ENCODE results near the gene CCSER1.

Gene CCSER1

GRCh38 chr4:90540536-90540935, 413.3 kb downstream of the CCSER1 start:
- FAIRE-seq (no peak), DNase-seq (ENCODE audit: insufficient read length) (no peak)
- TF ChIP-seq POLR2A (IDR thresholded peaks at IDR 0.05; ENCODE audit: low read depth, low read length), result no peak
- no peak for TF ChIP-seq TAF1 (IDR thresholded peaks at IDR 0.05; ENCODE audit: borderline replicate concordance, low read depth, low read length)
- TF ChIP-seq POLR2AphosphoS5 (IDR thresholded peaks at IDR 0.05; ENCODE audit: low read depth, low read length), result no peak

- DNase-seq (ENCODE audit: insufficient read length) (no peak), FAIRE-seq (peak; percentile 66)
- no peak for TF ChIP-seq POLR2AphosphoS5 (IDR thresholded peaks at IDR 0.05; ENCODE audit: low read depth, low read length)
- no peak for TF ChIP-seq TAF1 (IDR thresholded peaks at IDR 0.05; ENCODE audit: borderline replicate concordance, low read depth, low read length)
- no peak for TF ChIP-seq POLR2A (IDR thresholded peaks at IDR 0.05; ENCODE audit: low read depth, low read length)
These were observed 415.0 kb downstream of the CCSER1 start for GRCh38 chr4:90542216-90542615.

- DNase-seq (ENCODE audit: insufficient read length), result no peak
- TF ChIP-seq TAF1 (IDR thresholded peaks at IDR 0.05; ENCODE audit: borderline replicate concordance, low read depth, low read length), result no peak
- no peak for TF ChIP-seq POLR2A (IDR thresholded peaks at IDR 0.05; ENCODE audit: low read depth, low read length)
- no peak for TF ChIP-seq POLR2AphosphoS5 (IDR thresholded peaks at IDR 0.05; ENCODE audit: low read depth, low read length)
- no peak for FAIRE-seq
These were observed 416.4 kb downstream of the CCSER1 start for GRCh38 chr4:90543419-90544170.

- DNase-seq (ENCODE audit: insufficient read length) (no peak), FAIRE-seq (no peak)
- no peak for TF ChIP-seq TAF1 (IDR thresholded peaks at IDR 0.05; ENCODE audit: borderline replicate concordance, low read depth, low read length)
- TF ChIP-seq POLR2A (IDR thresholded peaks at IDR 0.05; ENCODE audit: low read depth, low read length), result no peak
- no peak for TF ChIP-seq POLR2AphosphoS5 (IDR thresholded peaks at IDR 0.05; ENCODE audit: low read depth, low read length)
These were observed 417.4 kb downstream of the CCSER1 start for GRCh38 chr4:90544532-90545045.

GRCh38 chr4:90545380-90545779, 418.2 kb downstream of the CCSER1 start:
- DNase-seq (ENCODE audit: insufficient read length) (no peak), FAIRE-seq (no peak)
- no peak for TF ChIP-seq POLR2AphosphoS5 (IDR thresholded peaks at IDR 0.05; ENCODE audit: low read depth, low read length)
- TF ChIP-seq POLR2A (IDR thresholded peaks at IDR 0.05; ENCODE audit: low read depth, low read length), result no peak
- TF ChIP-seq TAF1 (IDR thresholded peaks at IDR 0.05; ENCODE audit: borderline replicate concordance, low read depth, low read length), result no peak

GRCh38 chr4:90546114-90546513, 418.9 kb downstream of the CCSER1 start:
- no peak for FAIRE-seq
- DNase-seq (ENCODE audit: insufficient read length), result no peak
- TF ChIP-seq POLR2A (IDR thresholded peaks at IDR 0.05; ENCODE audit: low read depth, low read length) (no peak), POLR2AphosphoS5 (IDR thresholded peaks at IDR 0.05; ENCODE audit: low read depth, low read length) (no peak)

GRCh38 chr4:90570615-90571014, 443.4 kb downstream of the CCSER1 start:
- TF ChIP-seq TAF1 (IDR thresholded peaks at IDR 0.05; ENCODE audit: borderline replicate concordance, low read depth, low read length) (no peak), POLR2AphosphoS5 (IDR thresholded peaks at IDR 0.05; ENCODE audit: low read depth, low read length) (no peak), POLR2A (IDR thresholded peaks at IDR 0.05; ENCODE audit: low read depth, low read length) (no peak)
- DNase-seq (ENCODE audit: insufficient read length) (no peak), FAIRE-seq (no peak)

GRCh38 chr4:90572996-90573395, 445.8 kb downstream of the CCSER1 start:
- DNase-seq (ENCODE audit: insufficient read length) (no peak), FAIRE-seq (no peak)
- TF ChIP-seq TAF1 (IDR thresholded peaks at IDR 0.05; ENCODE audit: borderline replicate concordance, low read depth, low read length) (no peak), POLR2A (IDR thresholded peaks at IDR 0.05; ENCODE audit: low read depth, low read length) (no peak), POLR2AphosphoS5 (IDR thresholded peaks at IDR 0.05; ENCODE audit: low read depth, low read length) (no peak)

- no peak for DNase-seq (ENCODE audit: insufficient read length)
- FAIRE-seq, result no peak
These were observed 448.2 kb downstream of the CCSER1 start for GRCh38 chr4:90575371-90575770.

GRCh38 chr4:90580326-90580725, 453.1 kb downstream of the CCSER1 start:
- TF ChIP-seq TAF1 (IDR thresholded peaks at IDR 0.05; ENCODE audit: borderline replicate concordance, low read depth, low read length), result no peak
- TF ChIP-seq POLR2A (IDR thresholded peaks at IDR 0.05; ENCODE audit: low read depth, low read length), result no peak
- TF ChIP-seq POLR2AphosphoS5 (IDR thresholded peaks at IDR 0.05; ENCODE audit: low read depth, low read length), result no peak
- DNase-seq (ENCODE audit: insufficient read length) (no peak), FAIRE-seq (no peak)

More at GRCh38 chr4:90575371-90575770, 448.2 kb downstream of the CCSER1 start:
- TF ChIP-seq TAF1 (IDR thresholded peaks at IDR 0.05; ENCODE audit: borderline replicate concordance, low read depth, low read length), result no peak
- TF ChIP-seq POLR2AphosphoS5 (IDR thresholded peaks at IDR 0.05; ENCODE audit: low read depth, low read length), result no peak
- no peak for TF ChIP-seq POLR2A (IDR thresholded peaks at IDR 0.05; ENCODE audit: low read depth, low read length)

- TF ChIP-seq POLR2A (IDR thresholded peaks at IDR 0.05; ENCODE audit: low read depth, low read length) (no peak), POLR2AphosphoS5 (IDR thresholded peaks at IDR 0.05; ENCODE audit: low read depth, low read length) (no peak), TAF1 (IDR thresholded peaks at IDR 0.05; ENCODE audit: borderline replicate concordance, low read depth, low read length) (no peak)
- FAIRE-seq, result no peak
These were observed 454.9 kb downstream of the CCSER1 start for GRCh38 chr4:90582087-90582486.

GRCh38 chr4:90584051-90584450, 456.9 kb downstream of the CCSER1 start:
- no peak for FAIRE-seq
- TF ChIP-seq POLR2A (IDR thresholded peaks at IDR 0.05; ENCODE audit: low read depth, low read length) (no peak), TAF1 (IDR thresholded peaks at IDR 0.05; ENCODE audit: borderline replicate concordance, low read depth, low read length) (no peak), POLR2AphosphoS5 (IDR thresholded peaks at IDR 0.05; ENCODE audit: low read depth, low read length) (no peak)

More at GRCh38 chr4:90582087-90582486, 454.9 kb downstream of the CCSER1 start:
- DNase-seq (ENCODE audit: insufficient read length), result no peak

More at GRCh38 chr4:90584051-90584450, 456.9 kb downstream of the CCSER1 start:
- DNase-seq (ENCODE audit: insufficient read length), result no peak
